Non-pigmented ciliary epithelial cell (primary cell): ENCODE measurements around the gene ZBP1.
"Not testable (repeated sequence)": the region's sequence is repeated elsewhere in the genome, so short reads cannot be mapped to it uniquely, and the experiment has no call there.

ENCODE experiments used
- DNase-seq: peaks from one replicate; pipeline ENCODE4 v3.0.0-alpha.2; 2010; ENCODE audit warnings: low read depth

The ZBP1 gene

GRCh38 chr20:57638895-57639236 is 18.6 kb upstream of the ZBP1 start:
- no peak for DNase-seq

GRCh38 chr20:57638173-57638894 is 18.1 kb upstream of the ZBP1 start:
- DNase-seq = no peak

- no peak for DNase-seq
Observed at GRCh38 chr20:57633945-57634491, 13.8 kb upstream of the ZBP1 start.

- DNase-seq = no peak
Observed at GRCh38 chr20:57632286-57632685, 12.1 kb upstream of the ZBP1 start.

- DNase-seq = no peak
Observed at GRCh38 chr20:57630061-57630460, 9.8 kb upstream of the ZBP1 start.

- not testable (repeated sequence) for DNase-seq
Observed at GRCh38 chr20:57629491-57629901, 9.3 kb upstream of the ZBP1 start.

GRCh38 chr20:57628962-57629308 is 8.7 kb upstream of the ZBP1 start:
- not testable (repeated sequence) for DNase-seq

GRCh38 chr20:57628047-57628961 is 8.1 kb upstream of the ZBP1 start:
- no peak for DNase-seq

GRCh38 chr20:57627339-57627738 is 7.1 kb upstream of the ZBP1 start:
- DNase-seq = no peak

GRCh38 chr20:57625978-57626377 is 5.8 kb upstream of the ZBP1 start:
- no peak for DNase-seq

GRCh38 chr20:57625181-57625958 is 5.1 kb upstream of the ZBP1 start:
- no peak for DNase-seq

GRCh38 chr20:57624124-57624523 is 3.9 kb upstream of the ZBP1 start:
- no peak for DNase-seq

GRCh38 chr20:57622579-57623381 is 2.6 kb upstream of the ZBP1 start:
- DNase-seq = peak; percentile 47

- no peak for DNase-seq
Observed at GRCh38 chr20:57622201-57622570, 2.0 kb upstream of the ZBP1 start.

- no peak for DNase-seq
Observed at GRCh38 chr20:57621421-57622200, 1.4 kb upstream of the ZBP1 start.

- no peak for DNase-seq
Observed at GRCh38 chr20:57620999-57621398, 773 bp upstream of the ZBP1 start.

GRCh38 chr20:57619051-57619831 is 985 bp downstream of the ZBP1 start:
- DNase-seq = no peak

- DNase-seq = no peak
Observed at GRCh38 chr20:57618764-57619050, 1.5 kb downstream of the ZBP1 start.

- no peak for DNase-seq
Observed at GRCh38 chr20:57618091-57618763, 2.0 kb downstream of the ZBP1 start.
